K562 (cell line): ENCODE results near the gene EFCAB9. TPM values are rescaled to one million over a fixed set of nuclear protein-coding genes. Genes with fewer than 3 reads are reported as not detected.

Source experiments
- ARID1B ChIP-seq: fragments of 450-650 bp; IDR thresholded peaks from 2 replicates; pipeline ENCODE4 v1.6.1; 2016; ENCODE audit warnings: antibody characterized with exemption, mild to moderate bottlenecking, inconsistent platforms
- CAMTA2 ChIP-seq: fragments of 250-450 bp; sonication (Bioruptor Pico); conservative IDR thresholded peaks from 2 replicates; pipeline ENCODE4 v1.5.1; 2022
- CCNT2 ChIP-seq: IDR thresholded peaks from 2 replicates; pipeline ENCODE4 v1.6.1; 2011; ENCODE audit warnings: borderline replicate concordance, low read depth, mild to moderate bottlenecking, moderate library complexity, mixed read lengths, low read length; ENCODE audit not compliant: insufficient read length; ENCODE audit errors: extremely low read depth
- CREBBP ChIP-seq: IDR thresholded peaks from one replicate; pipeline ENCODE4 v1.6.1; 2012; ENCODE audit warnings: low read depth, mild to moderate bottlenecking, control low read depth, inconsistent platforms, low read length
- FIP1L1 ChIP-seq: fragments of 200-400 bp; formaldehyde crosslinking; IDR thresholded peaks from 2 replicates; pipeline ENCODE4 v1.6.1; 2018; ENCODE audit warnings: mild to moderate bottlenecking, low read depth, low read length; ENCODE audit not compliant: poor library complexity, severe bottlenecking
- HNRNPH1 ChIP-seq: fragments of 200-400 bp; formaldehyde crosslinking; optimal IDR thresholded peaks from 2 replicates; pipeline ENCODE3; 2017; ENCODE audit warnings: low read depth, mild to moderate bottlenecking, low read length, moderate library complexity
- IRF2 ChIP-seq: sonication (generic); formaldehyde crosslinking; IDR thresholded peaks from 2 replicates; pipeline ENCODE4 v1.8.1; 2022; ENCODE audit warnings: mild to moderate bottlenecking, missing genetic modification reagents
- KLF13 ChIP-seq: fragments of 450-650 bp; IDR thresholded peaks from 2 replicates; pipeline ENCODE4 v1.6.1; 2016; ENCODE audit warnings: missing genetic modification characterization, low read depth, mild to moderate bottlenecking, missing compliant biosample characterization, moderate library complexity, borderline replicate concordance
- NONO ChIP-seq, 2 experiments: fragments of 200-400 bp in 1 of 2; fragments of 450-650 bp in 1 of 2; formaldehyde crosslinking in 1 of 2; IDR thresholded peaks; 2 replicates each; pipeline ENCODE4 v1.6.1; 2017; ENCODE audit warnings: low read depth in 2 of 2, mild to moderate bottlenecking in 2 of 2, moderate library complexity in 2 of 2, low read length in 1 of 2
- PCBP1 ChIP-seq: fragments of 200-400 bp; formaldehyde crosslinking; IDR thresholded peaks from 2 replicates; pipeline ENCODE4 v1.6.1; 2018; ENCODE audit warnings: mild to moderate bottlenecking, low read depth, low read length; ENCODE audit not compliant: poor library complexity, severe bottlenecking
- RBFOX2 ChIP-seq: fragments of 200-400 bp; formaldehyde crosslinking; IDR thresholded peaks from 2 replicates; pipeline ENCODE4 v1.6.1; 2017; ENCODE audit warnings: low read depth, mild to moderate bottlenecking, low read length, moderate library complexity
- SIX5 ChIP-seq, 2 experiments: IDR thresholded peaks; 2 replicates each; pipeline ENCODE4 v1.6.1; 2011; ENCODE audit warnings: low read length in 2 of 2, borderline replicate concordance in 1 of 2, low read depth in 1 of 2, mild to moderate bottlenecking in 1 of 2, moderate library complexity in 1 of 2; ENCODE audit not compliant: insufficient read depth in 1 of 2
- SMC3 ChIP-seq: conservative IDR thresholded peaks from 2 replicates; pipeline ENCODE4 v1.6.1; 2011; ENCODE audit warnings: low read depth, low read length, improper control_type of control experiment; ENCODE audit not compliant: insufficient read depth
- SREBF1 ChIP-seq: fragments of 150-350 bp; IDR thresholded peaks from 2 replicates; pipeline ENCODE4 v1.6.1; 2014; ENCODE audit warnings: antibody characterized with exemption, low read depth, low read length, borderline replicate concordance
- TEAD4 ChIP-seq, 2 experiments: sonication (generic) in 1 of 2; formaldehyde crosslinking in 1 of 2; IDR thresholded peaks; 2 replicates each; pipeline versions ENCODE4 v1.6.1 to v1.8.0; 2012 to 2022; ENCODE audit warnings: borderline replicate concordance in 1 of 2, inconsistent platforms in 1 of 2, low read length in 1 of 2, mild to moderate bottlenecking in 1 of 2, missing genetic modification reagents in 1 of 2
- TGIF2 ChIP-seq: sonication (generic); formaldehyde crosslinking; IDR thresholded peaks from 2 replicates; pipeline ENCODE4 v1.8.1; 2022; ENCODE audit warnings: mild to moderate bottlenecking, missing genetic modification reagents, moderate library complexity
- ZFP30 ChIP-seq: fragments of 250-450 bp; sonication (Bioruptor Pico); IDR thresholded peaks from 2 replicates; pipeline ENCODE4 v1.8.0; 2022; ENCODE audit warnings: moderate library complexity, mild to moderate bottlenecking, inconsistent platforms, borderline replicate concordance
- ZFX ChIP-seq: sonication (generic); formaldehyde crosslinking; IDR thresholded peaks from 2 replicates; pipeline ENCODE4 v1.8.0; 2022; ENCODE audit warnings: mild to moderate bottlenecking, missing genetic modification reagents, moderate library complexity
- ZNF253 ChIP-seq: fragments of 250-450 bp; sonication (Bioruptor Pico); conservative IDR thresholded peaks from 2 replicates; pipeline ENCODE4 v1.6.1; 2021; ENCODE audit warnings: mild to moderate bottlenecking
- ZNF384 ChIP-seq: IDR thresholded peaks from 2 replicates; pipeline ENCODE4 v1.6.1; 2012; ENCODE audit warnings: low read depth, low read length, improper control_type of control experiment
- ZNF584 ChIP-seq: fragments of 200-800 bp; sonication (Bioruptor generic); IDR thresholded peaks from 2 replicates; pipeline ENCODE4 v1.6.1; 2016; ENCODE audit warnings: low read depth, mild to moderate bottlenecking, missing genetic modification characterization, missing compliant biosample characterization
- ZNF699 ChIP-seq: fragments of 250-450 bp; sonication (Bioruptor Pico); IDR thresholded peaks from 2 replicates; pipeline ENCODE4 v1.8.0; 2021; ENCODE audit warnings: mild to moderate bottlenecking, moderate library complexity; ENCODE audit not compliant: insufficient replicate concordance
- ZNF764 ChIP-seq: fragments of 250-450 bp; sonication (Bioruptor Pico); IDR thresholded peaks from 2 replicates; pipeline ENCODE4 v1.4.0; 2020; ENCODE audit warnings: low read depth, mild to moderate bottlenecking, moderate library complexity
- polyA plus RNA-seq, 8 experiments: library from polyadenylated mRNA; depleted of rRNA in 4 of 8; stranded (reverse) in 5 of 8; unstranded in 3 of 8; fragments of >200 nt; fragmentation: Nextera tagmentation in 2 of 8; fragmentation: Illumina TruSeq in 1 of 8; extraction: Ambion mirVana in 2 of 8; extraction: Trizol in 1 of 8; gene quantifications; 2 replicates each; pipeline versions ENCODE4 v1.2.1 to v1.2.3, GENCODE V29; 2011 to 2014; ENCODE audit warnings: inconsistent platforms in 1 of 8, missing spikeins in 1 of 8
- total RNA-seq, 7 experiments: library from RNA; depleted of rRNA in 6 of 7; stranded (reverse); fragments of >200 nt in 6 of 7; fragmentation: Illumina TruSeq in 2 of 7; extraction: Trizol in 2 of 7; gene quantifications; 2 replicates each; pipeline versions ENCODE4 v1.2.1 to v1.2.3, GENCODE V29; 2011 to 2021; ENCODE audit warnings: low replicate concordance in 1 of 7
- TF ChIP-seq, protein P1 (sequence below), 2 experiments: fragments of 450-650 bp in 1 of 2; sonication (generic) in 1 of 2; formaldehyde crosslinking; conservative IDR thresholded peaks; 2 replicates each; pipeline versions ENCODE4 v1.4.0 to v1.8.1; 2020 to 2022; ENCODE audit warnings: mild to moderate bottlenecking in 1 of 2, missing genetic modification reagents in 1 of 2
- TF ChIP-seq, protein P2 (sequence below): conservative IDR thresholded peaks from 2 replicates; pipeline ENCODE4 v1.6.1; 2011; ENCODE audit warnings: low read depth, mild to moderate bottlenecking, low read length; ENCODE audit not compliant: control insufficient read depth

The EFCAB9 gene
- total and polyA plus RNA-seq, 9 of the 15 experiments (the other 6 are each of a cell fraction or from before 2014, with no cell fraction given) = not detected

DNA sequence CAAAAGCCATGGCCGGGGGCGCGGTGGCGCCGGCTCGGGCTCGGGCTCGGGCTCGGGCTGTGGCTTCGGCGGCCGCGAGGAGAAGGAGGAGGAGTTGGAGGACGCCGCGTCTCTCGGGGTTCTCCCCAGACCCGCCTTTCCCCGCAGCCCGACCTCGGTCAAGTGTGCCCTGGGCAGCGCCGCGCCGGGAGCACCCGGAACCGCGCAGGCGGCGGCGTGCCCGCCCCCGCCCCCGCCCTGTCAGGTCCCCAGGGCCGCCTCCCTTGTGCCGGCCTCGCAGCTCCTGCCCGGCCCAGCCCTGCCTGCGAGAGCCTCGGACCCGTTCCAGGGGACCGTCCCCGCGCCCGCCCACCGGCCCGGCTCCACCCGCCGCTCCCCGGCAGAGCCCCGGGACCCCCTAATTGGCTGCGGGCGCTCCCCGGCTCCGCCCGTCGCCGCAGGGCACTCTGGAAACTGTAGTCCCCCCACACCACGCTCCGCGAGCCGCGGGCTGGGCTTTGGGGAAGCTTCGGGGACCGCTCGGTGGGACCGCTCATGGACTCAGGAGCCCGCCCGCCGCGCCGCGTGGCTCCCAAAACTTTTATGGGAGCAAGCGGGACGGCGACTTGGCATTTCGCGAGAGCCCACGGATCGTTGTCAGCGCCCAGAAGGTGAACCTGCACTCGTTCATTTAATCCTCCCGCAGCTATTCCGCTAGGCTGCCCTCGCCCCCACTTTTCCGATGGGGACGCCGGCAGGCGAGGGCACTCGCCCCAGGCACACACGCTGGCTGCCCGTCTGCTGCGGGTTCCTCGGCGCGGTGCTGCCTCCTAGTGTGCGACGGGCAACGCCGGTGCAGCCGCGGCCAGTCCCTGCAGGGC, 5.7 kb upstream of the EFCAB9 start, which contains the start of gene STK10 (continued):
- TF ChIP-seq TGIF2 (CRISPR knock-in tag) = 0 out of 2 replicates have a peak, but pooled peaks have one; percentile 35
- no peak for TF ChIP-seq ZNF253 (CRISPR knock-in tag)
- TF ChIP-seq ZNF384 = peak; percentile 49
- no peak for TF ChIP-seq HNRNPH1
- peak; percentile 27; the same call in 1 of the 2 replicates for TF ChIP-seq ZFX (CRISPR knock-in tag)
- TF ChIP-seq CAMTA2 (CRISPR knock-in tag) = no peak
- no peak for TF ChIP-seq ZNF764 (CRISPR knock-in tag)
- peak; percentile 51 for TF ChIP-seq CCNT2
- TF ChIP-seq SMC3 = peak; percentile 90
- peak; percentile 48 for TF ChIP-seq PCBP1
- no peak for TF ChIP-seq ZNF699
- TF ChIP-seq SIX5 (IDR thresholded peaks at IDR 0.05; ENCODE audit: borderline replicate concordance in 1 of 2, insufficient read depth in 1 of 2, low read depth in 1 of 2, low read length in 2 of 2) = peak in 1 of 2 experiments; percentile 23; a peak in 1 of 4 replicates
- TF ChIP-seq NONO (IDR thresholded peaks at IDR 0.05; ENCODE audit: low read depth in 2 of 2, low read length in 1 of 2) = 0 out of 4 replicates have a peak, but pooled peaks have one; percentile 11 to 27
- TF ChIP-seq, protein P1, sequence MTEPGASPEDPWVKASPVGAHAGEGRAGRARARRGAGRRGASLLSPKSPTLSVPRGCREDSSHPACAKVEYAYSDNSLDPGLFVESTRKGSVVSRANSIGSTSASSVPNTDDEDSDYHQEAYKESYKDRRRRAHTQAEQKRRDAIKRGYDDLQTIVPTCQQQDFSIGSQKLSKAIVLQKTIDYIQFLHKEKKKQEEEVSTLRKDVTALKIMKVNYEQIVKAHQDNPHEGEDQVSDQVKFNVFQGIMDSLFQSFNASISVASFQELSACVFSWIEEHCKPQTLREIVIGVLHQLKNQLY (CRISPR knock-in tag; conservative IDR thresholded peaks at IDR 0.05) = no peak
- no peak for TF ChIP-seq ZNF584 (CRISPR knock-in tag)
- no peak for TF ChIP-seq ZFP30 (CRISPR knock-in tag)
- no peak for TF ChIP-seq IRF2 (CRISPR knock-in tag)
- 0 out of 2 replicates have a peak, but pooled peaks have one; percentile 20 for TF ChIP-seq ARID1B
- TF ChIP-seq RBFOX2 = peak; percentile 62
- TF ChIP-seq, protein P2, sequence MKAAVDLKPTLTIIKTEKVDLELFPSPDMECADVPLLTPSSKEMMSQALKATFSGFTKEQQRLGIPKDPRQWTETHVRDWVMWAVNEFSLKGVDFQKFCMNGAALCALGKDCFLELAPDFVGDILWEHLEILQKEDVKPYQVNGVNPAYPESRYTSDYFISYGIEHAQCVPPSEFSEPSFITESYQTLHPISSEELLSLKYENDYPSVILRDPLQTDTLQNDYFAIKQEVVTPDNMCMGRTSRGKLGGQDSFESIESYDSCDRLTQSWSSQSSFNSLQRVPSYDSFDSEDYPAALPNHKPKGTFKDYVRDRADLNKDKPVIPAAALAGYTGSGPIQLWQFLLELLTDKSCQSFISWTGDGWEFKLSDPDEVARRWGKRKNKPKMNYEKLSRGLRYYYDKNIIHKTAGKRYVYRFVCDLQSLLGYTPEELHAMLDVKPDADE = 0 out of 2 replicates have a peak, but pooled peaks have one; percentile 22
- no peak for TF ChIP-seq CREBBP
- TF ChIP-seq SREBF1 = no peak
- peak; percentile 41 for TF ChIP-seq FIP1L1
- no peak for TF ChIP-seq KLF13 (tag)
- TF ChIP-seq TEAD4 (IDR thresholded peaks at IDR 0.05; ENCODE audit: low read length) = no peak
- TF ChIP-seq TEAD4 (CRISPR knock-in tag; IDR thresholded peaks at IDR 0.05; ENCODE audit: borderline replicate concordance) = no peak
